ENCODE results near the gene MALSU1. TPM values are rescaled to one million over a fixed set of nuclear protein-coding genes. Genes with fewer than 3 reads are reported as not detected.

MALSU1 gene
- total RNA-seq (2022; extraction: Qiagen RNA extraction) = 70.9 to 93.1 TPM (median 88.7 TPM) in 5 replicates

GRCh38 chr7:23298885-23299769, at the start of gene MALSU1:
MALSU1 (plus strand) TSS chr7:23299339; CDS start chr7:23299353, 14 bp downstream.

Other genes starting within 250 kb of the MALSU1 start
- gene KLHL7, start 193.6 kb upstream of the MALSU1 start, total RNA-seq (2022; extraction: Qiagen RNA extraction) = 20.9 to 24.8 TPM (median 23.4 TPM) in 5 replicates
- gene NUP42, start 117.3 kb upstream of the MALSU1 start, total RNA-seq (2022; extraction: Qiagen RNA extraction) = 23.0 to 30.1 TPM (median 28.3 TPM) in 5 replicates
- gene GPNMB, start 52.6 kb upstream of the MALSU1 start, total RNA-seq (2022; extraction: Qiagen RNA extraction) = 2.5 to 4.2 TPM (median 2.8 TPM) in 5 replicates
- 21.3 to 32.5 TPM (median 29.1 TPM) in 5 replicates for gene IGF2BP3, start 171.2 kb downstream of the MALSU1 start, total RNA-seq (2022; extraction: Qiagen RNA extraction)
- gene TRA2A, start 232.6 kb downstream of the MALSU1 start, total RNA-seq (2022; extraction: Qiagen RNA extraction) = 67.5 to 76.6 TPM (median 75.0 TPM) in 5 replicates